ENCODE data around the gene VENTX.

GRCh38 chr10:133198206-133198605, 39.4 kb upstream of the VENTX start:
- TF ChIP-seq POLR2AphosphoS5 (IDR thresholded peaks at IDR 0.05) (no peak), CTCF (IDR thresholded peaks at IDR 0.05) (no peak), POLR2A (IDR thresholded peaks at IDR 0.05) (no peak)
